Mucosa of rectum (tissue), 2 donors: ENCODE measurements around the gene CSN3.
"Not testable (repeated sequence)": the region's sequence is repeated elsewhere in the genome, so short reads cannot be mapped to it uniquely, and the experiment has no call there.

Experiments used
- H3K27ac ChIP-seq, 2 donors: one replicate each; pipeline ENCODE4 v1.7.0; 2013; ENCODE audit warnings: inconsistent platforms in 2 of 2, low read depth in 2 of 2, low read length in 2 of 2
- H3K27me3 ChIP-seq, 2 donors: one replicate each; pipeline ENCODE4 v1.7.0; 2013; ENCODE audit warnings: low read length in 2 of 2; ENCODE audit not compliant: control insufficient read depth in 2 of 2, insufficient read depth in 2 of 2
- H3K36me3 ChIP-seq, 2 donors: one replicate each; pipeline ENCODE4 v1.7.0; 2013; ENCODE audit warnings: low read length in 2 of 2; ENCODE audit not compliant: control insufficient read depth in 2 of 2, insufficient read depth in 2 of 2
- H3K4me1 ChIP-seq, 2 donors: one replicate each; pipeline ENCODE4 v1.7.0; 2013; ENCODE audit warnings: low read length in 2 of 2, mild to moderate bottlenecking in 1 of 2; ENCODE audit not compliant: control insufficient read depth in 2 of 2, insufficient read depth in 2 of 2
- H3K4me3 ChIP-seq, 2 donors: one replicate each; pipeline ENCODE4 v1.7.0; 2013; ENCODE audit warnings: low read length in 2 of 2
- H3K9ac ChIP-seq, 2 donors: one replicate each; pipeline ENCODE4 v1.7.0; 2013; ENCODE audit warnings: low read length in 2 of 2, low read depth in 1 of 2, mild to moderate bottlenecking in 1 of 2
- H3K9me3 ChIP-seq, 2 donors: one replicate each; pipeline ENCODE4 v1.7.0; 2013; ENCODE audit warnings: low read length in 2 of 2; ENCODE audit not compliant: control insufficient read depth in 2 of 2
- donor health status: healthy.
- donor health status: Normal muscosa, but diverticular disease.

Gene CSN3, protein sequence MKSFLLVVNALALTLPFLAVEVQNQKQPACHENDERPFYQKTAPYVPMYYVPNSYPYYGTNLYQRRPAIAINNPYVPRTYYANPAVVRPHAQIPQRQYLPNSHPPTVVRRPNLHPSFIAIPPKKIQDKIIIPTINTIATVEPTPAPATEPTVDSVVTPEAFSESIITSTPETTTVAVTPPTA

GRCh38 chr4:70242297-70242696, at the start of gene CSN3:
CSN3 (plus strand) TSS chr4:70242597; CDS start chr4:70244820, 2,223 bp downstream.
- H3K27me3 ChIP-seq, H3K4me3 ChIP-seq, H3K27ac ChIP-seq, H3K9me3 ChIP-seq, H3K36me3 ChIP-seq, H3K9ac ChIP-seq, H3K4me1 ChIP-seq: not testable (repeated sequence)

GRCh38 chr4:70192895-70193294, 49.5 kb upstream of the CSN3 start:
- Histone ChIP-seq H3K9me3 (no peaks in the 10 kb centered on the region), H3K36me3 (no peaks in the 10 kb centered on the region), H3K4me1 (no peaks in the 10 kb centered on the region)

DNA sequence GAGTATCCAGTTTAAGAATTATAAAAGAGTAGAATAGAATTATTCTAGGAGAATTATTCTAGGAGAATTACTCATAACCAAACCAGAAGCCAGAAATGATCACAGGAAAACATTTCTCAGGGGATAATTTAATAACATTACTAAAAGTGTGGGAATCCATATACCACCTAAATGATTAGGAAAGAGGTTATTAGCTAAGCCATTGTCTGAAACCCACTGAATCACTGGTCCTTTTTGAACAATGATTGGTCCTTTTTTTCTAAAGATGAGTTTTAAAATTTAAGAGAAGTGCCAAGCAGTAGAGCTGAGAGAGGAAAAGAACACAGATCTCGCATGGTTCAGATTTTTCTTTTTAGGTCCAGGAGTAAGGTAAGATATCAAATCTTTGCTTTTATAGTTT, 47.0 kb upstream of the CSN3 start, which contains the start of gene ODAM:
TSS of gene ODAM (plus strand) at position 301 of the 400 bp plus-strand sequence. CDS start 819 bp downstream, outside the sequence.
- Histone ChIP-seq H3K36me3 (no peaks in the 10 kb centered on the region), H3K4me1 (no peaks in the 10 kb centered on the region), H3K27me3 (no peaks in the 10 kb centered on the region), H3K4me3 (no peak within 1 kb of the TSS), H3K9me3 (no peaks in the 10 kb centered on the region), H3K27ac (no peak within 1 kb of the TSS), H3K9ac (no peak within 1 kb of the TSS)

More at GRCh38 chr4:70192895-70193294, 49.5 kb upstream of the CSN3 start:
- Histone ChIP-seq H3K9ac (no peak overlapping the region), H3K4me3 (no peak overlapping the region), H3K27ac (no peak overlapping the region), H3K27me3 (no peaks in the 10 kb centered on the region)

- Histone ChIP-seq H3K27me3 (no peaks in the 10 kb centered on the region), H3K9me3 (no peaks in the 10 kb centered on the region), H3K4me1 (no peaks in the 10 kb centered on the region), H3K4me3 (no peak overlapping the region), H3K27ac (no peak overlapping the region), H3K36me3 (no peaks in the 10 kb centered on the region), H3K9ac (no peak overlapping the region)
These were observed 45.5 kb upstream of the CSN3 start for GRCh38 chr4:70196857-70197256.

- H3K4me3 ChIP-seq: no peak overlapping the region
- H3K4me1 ChIP-seq: no peaks in the 10 kb centered on the region
- H3K9me3 ChIP-seq: no peaks in the 10 kb centered on the region
- no peaks in the 10 kb centered on the region for H3K27me3 ChIP-seq
- no peaks in the 10 kb centered on the region for H3K36me3 ChIP-seq
- H3K9ac ChIP-seq: no peak overlapping the region
- H3K27ac ChIP-seq: no peak overlapping the region
These were observed 44.6 kb upstream of the CSN3 start for GRCh38 chr4:70197842-70198241.

DNA sequence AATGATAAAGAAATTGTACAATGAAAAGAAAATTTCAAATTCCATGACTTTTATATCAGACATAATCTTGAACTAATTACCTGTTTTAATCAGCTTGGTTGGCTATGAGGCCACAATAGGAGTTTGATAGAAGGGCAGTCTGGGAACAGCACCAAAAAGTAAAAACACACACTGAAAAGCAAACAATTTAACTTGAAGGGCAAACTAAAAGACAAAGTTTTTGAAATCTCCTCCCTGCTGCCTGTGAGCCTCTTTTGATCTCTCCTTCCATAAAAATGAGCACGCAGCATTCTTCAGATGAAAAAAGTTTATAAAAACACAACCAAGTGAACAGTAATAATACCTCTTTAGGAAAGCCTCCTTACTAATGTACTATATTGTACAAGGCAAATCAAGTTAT, 38.8 kb upstream of the CSN3 start:
- no peaks in the 10 kb centered on the region for H3K4me1 ChIP-seq
- no peak overlapping the region for H3K9ac ChIP-seq
- no peaks in the 10 kb centered on the region for H3K36me3 ChIP-seq
- no peak overlapping the region for H3K27ac ChIP-seq
- H3K27me3 ChIP-seq: no peaks in the 10 kb centered on the region
- H3K4me3 ChIP-seq: no peak overlapping the region
- H3K9me3 ChIP-seq: no peaks in the 10 kb centered on the region

DNA sequence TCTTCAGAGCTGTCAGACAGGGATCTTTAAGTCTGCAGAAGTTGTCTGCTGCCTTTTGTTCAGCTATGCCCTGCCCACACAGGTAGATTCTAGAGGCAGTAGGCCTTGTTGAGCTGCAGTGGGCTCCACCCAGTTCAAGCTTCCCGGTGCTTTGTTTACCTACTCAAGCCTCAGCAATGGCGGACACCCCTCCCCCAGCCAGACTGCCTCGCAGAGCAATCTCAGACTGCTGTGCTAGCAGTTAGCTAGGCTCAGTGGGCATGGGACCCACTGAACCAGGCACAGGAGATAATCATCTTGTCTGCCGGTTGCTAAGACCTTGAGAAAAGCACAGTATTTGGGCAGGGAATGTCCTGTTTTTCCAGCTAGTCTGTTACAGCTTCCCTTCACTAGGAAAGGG, 29.6 kb upstream of the CSN3 start:
- H3K36me3 ChIP-seq, H3K27me3 ChIP-seq, H3K4me1 ChIP-seq, H3K4me3 ChIP-seq, H3K9me3 ChIP-seq, H3K9ac ChIP-seq, H3K27ac ChIP-seq: not testable (repeated sequence)

DNA sequence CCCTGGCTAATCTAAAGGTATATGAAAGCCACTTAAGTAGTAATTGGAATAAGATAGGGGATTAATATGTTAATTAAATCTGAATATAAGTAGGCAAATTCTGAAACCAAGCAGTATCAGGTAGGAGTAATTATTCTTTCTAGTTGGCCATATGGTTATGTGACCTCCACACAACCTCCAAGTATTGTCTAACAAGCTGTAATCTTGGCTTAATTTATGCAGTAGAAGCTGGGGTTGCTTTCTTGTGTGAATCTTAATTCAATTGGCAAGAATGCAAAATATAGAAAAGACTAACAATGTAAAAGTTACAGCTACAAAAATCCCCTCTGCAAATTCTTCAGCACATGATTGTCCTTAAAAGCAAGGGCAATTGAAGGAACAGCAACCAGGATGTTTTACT, 26.3 kb upstream of the CSN3 start:
- not testable (repeated sequence) for H3K9ac ChIP-seq, H3K27ac ChIP-seq, H3K27me3 ChIP-seq, H3K9me3 ChIP-seq, H3K4me1 ChIP-seq, H3K4me3 ChIP-seq, H3K36me3 ChIP-seq

GRCh38 chr4:70216550-70216949, 25.8 kb upstream of the CSN3 start:
- H3K36me3 ChIP-seq, H3K9me3 ChIP-seq, H3K4me1 ChIP-seq, H3K27me3 ChIP-seq, H3K4me3 ChIP-seq, H3K27ac ChIP-seq, H3K9ac ChIP-seq: not testable (repeated sequence)

DNA sequence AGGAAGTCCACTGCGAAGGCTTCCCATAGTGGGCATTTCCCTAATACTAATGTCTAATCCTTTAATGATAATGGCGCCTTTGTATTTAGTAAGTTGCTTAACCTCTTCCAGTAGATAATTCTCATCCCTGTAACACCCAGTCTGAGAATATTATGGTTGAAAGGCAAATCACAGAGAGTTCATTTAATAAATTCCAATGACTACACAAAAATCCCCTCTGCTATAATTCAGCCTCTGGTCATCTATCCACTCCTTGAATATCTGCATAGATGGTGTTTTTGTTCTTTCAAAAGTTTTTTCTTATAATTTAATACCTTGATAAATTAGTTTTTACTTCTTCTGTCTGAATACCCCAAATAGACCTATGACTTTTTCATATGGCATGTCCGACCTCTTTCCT, 21.0 kb upstream of the CSN3 start:
- H3K9me3 ChIP-seq, H3K27ac ChIP-seq: not testable (repeated sequence)

DNA sequence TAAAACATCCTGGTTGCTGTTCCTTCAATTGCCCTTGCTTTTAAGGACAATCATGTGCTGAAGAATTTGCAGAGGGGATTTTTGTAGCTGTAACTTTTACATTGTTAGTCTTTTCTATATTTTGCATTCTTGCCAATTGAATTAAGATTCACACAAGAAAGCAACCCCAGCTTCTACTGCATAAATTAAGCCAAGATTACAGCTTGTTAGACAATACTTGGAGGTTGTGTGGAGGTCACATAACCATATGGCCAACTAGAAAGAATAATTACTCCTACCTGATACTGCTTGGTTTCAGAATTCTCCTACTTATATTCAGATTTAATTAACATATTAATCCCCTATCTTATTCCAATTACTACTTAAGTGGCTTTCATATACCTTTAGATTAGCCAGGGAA, 20.6 kb upstream of the CSN3 start:
- H3K27ac ChIP-seq, H3K4me1 ChIP-seq, H3K4me3 ChIP-seq, H3K27me3 ChIP-seq, H3K36me3 ChIP-seq, H3K9me3 ChIP-seq, H3K9ac ChIP-seq: not testable (repeated sequence)

More for the DNA sequence above, 21.0 kb upstream of the CSN3 start:
- not testable (repeated sequence) for H3K27me3 ChIP-seq, H3K4me1 ChIP-seq, H3K36me3 ChIP-seq, H3K4me3 ChIP-seq, H3K9ac ChIP-seq
